Activated CD4-positive, CD25-positive, alpha-beta regulatory T cell (primary cell): Measurements from ENCODE around the gene TSHZ1.

ENCODE experiments used
- DNase-seq, 4 experiments: peaks; one replicate each; lab custom pipeline; 2025; lab: John Stamatoyannopoulos, UW

TSHZ1 gene

GRCh38 chr18:75269124-75269680 lies 58.6 kb downstream of the TSHZ1 start:
- no peak for DNase-seq

GRCh38 chr18:75269696-75270095 lies 59.1 kb downstream of the TSHZ1 start:
- no peak for DNase-seq

GRCh38 chr18:75271952-75272351 lies 61.4 kb downstream of the TSHZ1 start:
- no peak for DNase-seq

GRCh38 chr18:75273817-75274216 lies 63.2 kb downstream of the TSHZ1 start:
- no peak for DNase-seq

GRCh38 chr18:75275226-75275625 lies 64.6 kb downstream of the TSHZ1 start:
- DNase-seq = no peak

GRCh38 chr18:75276818-75277609 lies 66.4 kb downstream of the TSHZ1 start:
- DNase-seq = no peak

- DNase-seq = no peak
Observed at GRCh38 chr18:75277610-75277928, 67.0 kb downstream of the TSHZ1 start.

- no peak for DNase-seq
Observed at GRCh38 chr18:75279381-75279780, 68.8 kb downstream of the TSHZ1 start.

GRCh38 chr18:75280427-75281280 lies 70.1 kb downstream of the TSHZ1 start:
- DNase-seq = no peak

GRCh38 chr18:75282746-75283145 lies 72.1 kb downstream of the TSHZ1 start:
- DNase-seq = no peak

GRCh38 chr18:75283731-75284130 lies 73.1 kb downstream of the TSHZ1 start:
- no peak for DNase-seq

- no peak for DNase-seq
Observed at GRCh38 chr18:75284566-75284965, 74.0 kb downstream of the TSHZ1 start.

GRCh38 chr18:75285876-75286275 lies 75.3 kb downstream of the TSHZ1 start:
- DNase-seq = no peak

- no peak for DNase-seq
Observed at GRCh38 chr18:75287006-75287405, 76.4 kb downstream of the TSHZ1 start.

GRCh38 chr18:75287700-75288099 lies 77.1 kb downstream of the TSHZ1 start:
- DNase-seq = no peak

- DNase-seq = no peak
Observed at GRCh38 chr18:75289761-75290160, 79.2 kb downstream of the TSHZ1 start.

GRCh38 chr18:75290737-75291358 lies 80.3 kb downstream of the TSHZ1 start:
- no peak for DNase-seq

GRCh38 chr18:75291460-75291859 lies 80.9 kb downstream of the TSHZ1 start:
- DNase-seq = no peak

- no peak for DNase-seq
Observed at GRCh38 chr18:75293591-75293990, 83.0 kb downstream of the TSHZ1 start.

- DNase-seq = no peak
Observed at GRCh38 chr18:75297731-75298130, 87.1 kb downstream of the TSHZ1 start.

GRCh38 chr18:75304678-75305557 lies 94.3 kb downstream of the TSHZ1 start:
- DNase-seq = no peak

- no peak for DNase-seq
Observed at GRCh38 chr18:75305984-75306383, 95.4 kb downstream of the TSHZ1 start.
